T-helper 22 cell (primary cell): Measurements from ENCODE around the gene TYK2.
"Not testable (repeated sequence)": the region's sequence is repeated elsewhere in the genome, so short reads cannot be mapped to it uniquely, and the experiment has no call there.

Source experiments
- DNase-seq: peaks from one replicate; pipeline ENCODE4 v3.0.0-alpha.2; 2020; ENCODE audit warnings: low read depth

Gene TYK2

GRCh38 chr19:10372690-10373089 is 7.7 kb downstream of the TYK2 start:
- no peak for DNase-seq

- no peak for DNase-seq
Observed at GRCh38 chr19:10368101-10368803, 12.1 kb downstream of the TYK2 start.

GRCh38 chr19:10366950-10367512 is 13.3 kb downstream of the TYK2 start:
- not testable (repeated sequence) for DNase-seq

- no peak for DNase-seq
Observed at GRCh38 chr19:10365518-10365917, 14.9 kb downstream of the TYK2 start.

GRCh38 chr19:10364644-10365043 is 15.7 kb downstream of the TYK2 start:
- DNase-seq, result no peak

- DNase-seq, result no peak
Observed at GRCh38 chr19:10363789-10364281, 16.5 kb downstream of the TYK2 start.

- DNase-seq, result no peak
Observed at GRCh38 chr19:10362259-10362658, 18.1 kb downstream of the TYK2 start.

GRCh38 chr19:10361569-10362011 is 18.8 kb downstream of the TYK2 start:
- no peak for DNase-seq

GRCh38 chr19:10356431-10356830 is 23.9 kb downstream of the TYK2 start:
- no peak for DNase-seq

GRCh38 chr19:10353793-10354391 is 26.5 kb downstream of the TYK2 start:
- DNase-seq, result no peak

GRCh38 chr19:10352764-10353671 is 27.4 kb downstream of the TYK2 start:
- DNase-seq, result no peak

GRCh38 chr19:10346509-10346908 is 33.9 kb downstream of the TYK2 start:
- no peak for DNase-seq

GRCh38 chr19:10344780-10345179 is 35.6 kb downstream of the TYK2 start:
- DNase-seq, result no peak

GRCh38 chr19:10343495-10343894 is 36.9 kb downstream of the TYK2 start:
- no peak for DNase-seq

- DNase-seq, result no peak
Observed at GRCh38 chr19:10339977-10340376, 40.4 kb downstream of the TYK2 start.

GRCh38 chr19:10339380-10339960 is 40.9 kb downstream of the TYK2 start, which contains the start of gene ICAM3:
Gene ICAM3, minus strand, starts transcription at chr19:10339624. Its CDS starts 10 bp downstream, at chr19:10339614.
- no peak for DNase-seq

GRCh38 chr19:10338940-10339339 is 41.4 kb downstream of the TYK2 start:
- no peak for DNase-seq

GRCh38 chr19:10336725-10337124 is 43.6 kb downstream of the TYK2 start:
- not testable (repeated sequence) for DNase-seq

- DNase-seq, result no peak
Observed at GRCh38 chr19:10335352-10335985, 44.9 kb downstream of the TYK2 start.

GRCh38 chr19:10334588-10335351 is 45.6 kb downstream of the TYK2 start:
- no peak for DNase-seq
